Thyroid gland (tissue), 4 donors: ENCODE measurements around the gene EEIG2. TPM values are rescaled to one million over a fixed set of nuclear protein-coding genes. Genes with fewer than 3 reads are reported as not detected.

Source experiments
- DNase-seq, 2 donors: peaks; one replicate each; pipeline ENCODE4 v3.0.0-alpha.2; 2019
- H3K27ac ChIP-seq, 3 donors: fragments of 200-600 bp; sonication (generic); 1 replicate in 2 of 3; 2 replicates in 1 of 3; pipeline ENCODE4 v1.5.1; 2016 to 2019; ENCODE audit warnings: mild to moderate bottlenecking in 1 of 3, moderate library complexity in 1 of 3
- H3K27me3 ChIP-seq: fragments of 200-600 bp; sonication (generic); one replicate; pipeline ENCODE4 v1.5.1; 2019
- H3K36me3 ChIP-seq, 2 donors: fragments of 200-600 bp; sonication (generic); one replicate each; pipeline ENCODE4 v1.5.1; 2016 to 2019
- H3K4me1 ChIP-seq, 2 donors: fragments of 200-600 bp; sonication (generic); one replicate each; pipeline ENCODE4 v1.5.1; 2017 to 2019
- H3K4me3 ChIP-seq, 3 donors: fragments of 200-600 bp; sonication (generic); replicated peaks in 1 of 3; 1 replicate in 2 of 3; 2 replicates in 1 of 3; pipeline ENCODE4 v1.5.1; 2016; ENCODE audit warnings: mild to moderate bottlenecking in 1 of 3
- H3K9me3 ChIP-seq: fragments of 200-600 bp; sonication (generic); one replicate; pipeline ENCODE4 v1.5.1; 2017
- CTCF ChIP-seq, 6 experiments: fragments of 200-600 bp in 3 of 6; fragments of 450-650 bp in 3 of 6; sonication (generic) in 3 of 6; IDR thresholded peaks; one replicate each; pipeline ENCODE4 v1.5.1; 2016 to 2019; ENCODE audit warnings: antibody characterized with exemption in 6 of 6, mild to moderate bottlenecking in 2 of 6, inconsistent platforms in 1 of 6, moderate library complexity in 1 of 6
- POLR2A ChIP-seq, 2 donors: fragments of 450-650 bp; IDR thresholded peaks; one replicate each; pipeline ENCODE4 v1.6.1; 2017; ENCODE audit warnings: antibody characterized with exemption in 2 of 2, mild to moderate bottlenecking in 2 of 2, moderate library complexity in 1 of 2
- WGBS, 2 donors: methylation state at CpG; one replicate each; pipeline ENCODE4 v1.1.5; 2017; 5-methylcytosine and 5-hydroxymethylcytosine counted together
- intact Hi-C: fragments of 100-400 bp; cut with DNase I; formaldehyde crosslinking; loops from one replicate; pipeline ENCODE4 v1.15.1; 2023
- total RNA-seq, 4 donors: library from RNA; depleted of rRNA; stranded (reverse); fragments of >200 nt; gene quantifications; one replicate each; pipeline ENCODE4 v1.2.3, GENCODE V29; 2016

Gene EEIG2
- total RNA-seq, 4 donors from 2014 or later, result 7.4 to 11.8 (median 8.2) TPM

GRCh38 chr1:108568589-108568988 lies 8.7 kb downstream of the EEIG2 start:
- 84 to 94% methylated on average over 2 of the region's 2 CpGs for WGBS, 2 donors
- no peak for DNase-seq
- Histone ChIP-seq H3K27ac (no peak overlapping the region), H3K36me3 (no peaks in the 10 kb centered on the region), H3K27me3 (no peaks in the 10 kb centered on the region), H3K4me3 (no peak overlapping the region), H3K9me3 (no peaks in the 10 kb centered on the region), H3K4me1 (no peaks in the 10 kb centered on the region)
- TF ChIP-seq POLR2A (IDR thresholded peaks at IDR 0.05) (no peak), CTCF (IDR thresholded peaks at IDR 0.05) (no peak)
- intact Hi-C loops, result no loop called here

GRCh38 chr1:108569097-108569728 lies 9.3 kb downstream of the EEIG2 start:
- Histone ChIP-seq H3K9me3 (no peaks in the 10 kb centered on the region), H3K36me3 (no peaks in the 10 kb centered on the region), H3K4me3 (no peak overlapping the region), H3K27me3 (no peaks in the 10 kb centered on the region), H3K27ac (no peak overlapping the region), H3K4me1 (no peaks in the 10 kb centered on the region)
- TF ChIP-seq POLR2A (IDR thresholded peaks at IDR 0.05), result no peak
- TF ChIP-seq CTCF (IDR thresholded peaks at IDR 0.05), result no peak
- no peak for DNase-seq
- 93 to 99% methylated on average over 3 of the region's 3 CpGs for WGBS, 2 donors
- intact Hi-C loops, result no loop called here

- H3K4me1 ChIP-seq, result no peaks in the 10 kb centered on the region
- H3K4me3 ChIP-seq, result no peak overlapping the region
Observed at GRCh38 chr1:108570128-108570527, 10.2 kb downstream of the EEIG2 start.

GRCh38 chr1:108570998-108571401 lies 11.1 kb downstream of the EEIG2 start:
- Histone ChIP-seq H3K9me3 (no peaks in the 10 kb centered on the region), H3K36me3 (no peaks in the 10 kb centered on the region), H3K4me1 (no peaks in the 10 kb centered on the region), H3K27ac (no peak overlapping the region), H3K27me3 (no peaks in the 10 kb centered on the region), H3K4me3 (no peak overlapping the region)
- 84 to 93% methylated on average over 7 of the region's 7 CpGs for WGBS, 2 donors
- TF ChIP-seq POLR2A (IDR thresholded peaks at IDR 0.05) (no peak), CTCF (IDR thresholded peaks at IDR 0.05) (no peak)
- intact Hi-C loops, result no loop called here
- no peak for DNase-seq

More at GRCh38 chr1:108570128-108570527, 10.2 kb downstream of the EEIG2 start:
- Histone ChIP-seq H3K9me3 (no peaks in the 10 kb centered on the region), H3K27ac (no peak overlapping the region), H3K36me3 (no peaks in the 10 kb centered on the region), H3K27me3 (no peaks in the 10 kb centered on the region)
- TF ChIP-seq CTCF (IDR thresholded peaks at IDR 0.05), result peak in 2 of 6 experiments; percentile 32 to 38
- TF ChIP-seq POLR2A (IDR thresholded peaks at IDR 0.05), result no peak
- intact Hi-C loops, result no loop called here
- no peak for DNase-seq

GRCh38 chr1:108572182-108572581 lies 12.3 kb downstream of the EEIG2 start:
- Histone ChIP-seq H3K27me3 (no peaks in the 10 kb centered on the region), H3K4me3 (no peak overlapping the region), H3K9me3 (no peaks in the 10 kb centered on the region), H3K4me1 (no peaks in the 10 kb centered on the region), H3K27ac (no peak overlapping the region), H3K36me3 (no peaks in the 10 kb centered on the region)
- 86 to 87% methylated on average over 5 of the region's 5 CpGs for WGBS, 2 donors
- intact Hi-C loops, result no loop called here
- DNase-seq, result no peak
- no peak for TF ChIP-seq POLR2A (IDR thresholded peaks at IDR 0.05)
- TF ChIP-seq CTCF (IDR thresholded peaks at IDR 0.05), result no peak
